ENCODE data around the gene CYS1.
"Not testable (repeated sequence)": the region's sequence is repeated elsewhere in the genome, so short reads cannot be mapped to it uniquely, and the experiment has no call there.

CYS1 gene

DNA sequence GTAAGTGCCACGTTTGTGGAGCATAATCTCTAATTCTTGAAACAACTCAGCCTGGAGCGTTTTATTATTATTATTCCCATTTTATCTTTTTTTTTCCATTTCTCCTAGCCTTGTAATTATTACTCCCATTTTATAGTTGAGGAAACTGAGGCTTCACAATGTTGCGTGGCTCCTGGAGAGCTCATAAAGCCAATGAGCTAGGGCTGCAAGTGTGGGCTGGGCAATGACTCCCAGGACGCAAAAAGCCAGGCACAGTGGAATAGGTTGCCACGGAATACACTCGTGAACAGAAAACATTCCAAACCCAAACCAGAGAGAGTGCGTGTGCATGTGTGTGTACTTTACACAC is 50.4 kb downstream of the CYS1 start:
- no peak for DNase-seq (ENCODE audit: low spot score)

DNA sequence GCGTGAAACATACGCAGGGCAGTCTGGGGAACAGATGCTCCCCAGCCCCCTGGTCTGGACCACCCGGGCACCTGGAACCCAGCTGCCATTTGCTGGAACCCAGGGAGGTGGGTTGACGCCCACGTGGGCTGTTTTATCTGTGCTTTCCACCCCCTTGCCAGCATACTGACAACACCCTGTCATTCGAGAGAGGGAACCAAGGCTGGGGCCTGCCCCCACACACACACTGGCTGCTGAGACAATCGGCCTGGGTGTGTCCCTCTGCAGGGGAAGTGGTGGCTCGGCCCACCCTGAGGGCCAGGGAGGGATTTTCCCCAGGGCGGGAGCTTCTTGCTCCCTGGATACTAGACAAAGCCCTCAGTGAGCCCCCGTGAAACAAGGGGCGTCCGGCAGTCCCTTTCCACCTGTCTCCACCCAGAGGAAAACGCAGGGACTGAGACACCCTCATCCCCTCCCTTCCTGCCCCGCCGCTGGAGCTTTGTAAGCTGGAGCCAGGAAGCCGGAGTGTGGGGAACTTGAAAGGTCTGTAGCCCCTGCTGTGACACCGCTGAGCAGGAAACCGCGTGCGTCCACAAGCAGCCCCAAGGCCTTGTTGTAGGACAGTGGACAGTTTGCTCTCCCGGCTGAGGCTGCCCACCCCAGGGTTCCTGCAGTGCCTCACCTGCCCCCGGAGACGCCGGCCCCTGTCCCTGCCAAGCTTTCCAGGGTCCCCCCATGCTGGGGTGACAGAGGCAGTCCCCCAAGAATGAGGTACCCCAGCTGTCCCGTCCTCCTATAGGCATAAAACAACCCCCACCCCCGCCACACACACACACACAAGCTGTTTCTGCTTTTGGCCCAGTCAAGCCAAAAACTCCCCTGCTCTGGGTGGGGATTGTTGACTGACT is 51.0 kb downstream of the CYS1 start:
- DNase-seq (ENCODE audit: low spot score), result peak; percentile 47

DNA sequence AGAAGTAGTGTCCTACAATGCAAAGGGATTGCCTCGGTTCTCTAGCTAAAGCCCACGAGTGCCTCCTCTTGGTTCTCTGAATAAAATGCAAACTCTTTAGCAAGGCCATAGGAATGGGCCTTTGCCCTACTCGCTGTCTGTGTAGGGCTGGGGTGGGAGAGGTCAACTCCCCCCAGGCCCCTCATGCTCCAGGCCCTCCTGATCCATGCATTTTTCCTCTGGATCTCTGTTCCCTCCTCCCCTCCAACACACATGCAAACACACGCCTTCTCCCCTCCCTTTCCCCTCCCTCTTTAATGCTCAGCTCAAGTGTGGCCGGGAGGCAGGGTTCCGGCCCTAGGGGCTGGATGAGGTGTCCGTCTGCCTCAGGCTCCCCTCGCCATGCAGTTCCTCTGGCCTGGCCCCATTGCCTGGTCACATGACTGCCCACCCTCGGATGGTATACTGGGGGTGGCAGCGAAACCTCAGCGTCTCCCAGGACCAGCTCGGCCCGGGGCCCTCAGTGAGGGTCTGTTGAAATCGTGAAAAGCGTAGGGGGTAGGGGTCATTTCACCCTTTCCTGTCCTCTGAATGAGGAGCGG is 51.7 kb downstream of the CYS1 start:
- no peak for DNase-seq (ENCODE audit: low spot score)

DNA sequence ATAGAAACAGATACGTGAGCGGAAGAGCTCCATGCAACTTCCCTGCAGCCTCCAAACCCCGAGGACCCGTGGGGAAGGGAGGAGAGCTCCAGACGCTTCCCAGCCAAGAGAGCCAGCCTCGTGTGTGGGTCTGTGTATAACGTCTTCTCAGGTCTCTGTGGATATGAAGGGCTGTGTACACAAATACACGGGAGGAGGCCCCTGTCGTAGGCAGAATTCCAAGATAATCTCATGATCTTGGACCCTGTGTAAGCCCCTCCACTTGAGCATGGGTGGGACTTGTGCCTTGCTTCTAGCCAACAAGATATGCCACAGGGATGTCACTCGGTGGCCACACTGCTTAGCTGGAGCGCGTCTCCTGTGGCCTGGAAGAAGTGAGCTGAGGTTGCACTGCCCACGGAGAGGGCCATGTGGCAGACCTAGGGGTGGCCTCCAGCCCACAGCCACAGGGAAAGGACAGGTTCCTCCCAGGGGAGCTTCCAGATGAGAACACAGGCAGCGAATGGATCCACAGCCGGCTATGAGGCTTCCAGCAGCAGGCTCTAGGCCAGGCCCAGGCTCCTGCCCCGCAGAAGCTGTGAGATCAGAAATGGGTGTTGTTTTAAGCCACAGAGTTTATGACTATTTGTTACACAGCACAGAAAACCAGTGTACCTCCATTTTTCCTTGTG is 52.4 kb downstream of the CYS1 start:
- no peak for DNase-seq (ENCODE audit: low spot score)

GRCh38 chr2:10026940-10027569 is 53.2 kb downstream of the CYS1 start:
- no peak for DNase-seq (ENCODE audit: low spot score)

DNA sequence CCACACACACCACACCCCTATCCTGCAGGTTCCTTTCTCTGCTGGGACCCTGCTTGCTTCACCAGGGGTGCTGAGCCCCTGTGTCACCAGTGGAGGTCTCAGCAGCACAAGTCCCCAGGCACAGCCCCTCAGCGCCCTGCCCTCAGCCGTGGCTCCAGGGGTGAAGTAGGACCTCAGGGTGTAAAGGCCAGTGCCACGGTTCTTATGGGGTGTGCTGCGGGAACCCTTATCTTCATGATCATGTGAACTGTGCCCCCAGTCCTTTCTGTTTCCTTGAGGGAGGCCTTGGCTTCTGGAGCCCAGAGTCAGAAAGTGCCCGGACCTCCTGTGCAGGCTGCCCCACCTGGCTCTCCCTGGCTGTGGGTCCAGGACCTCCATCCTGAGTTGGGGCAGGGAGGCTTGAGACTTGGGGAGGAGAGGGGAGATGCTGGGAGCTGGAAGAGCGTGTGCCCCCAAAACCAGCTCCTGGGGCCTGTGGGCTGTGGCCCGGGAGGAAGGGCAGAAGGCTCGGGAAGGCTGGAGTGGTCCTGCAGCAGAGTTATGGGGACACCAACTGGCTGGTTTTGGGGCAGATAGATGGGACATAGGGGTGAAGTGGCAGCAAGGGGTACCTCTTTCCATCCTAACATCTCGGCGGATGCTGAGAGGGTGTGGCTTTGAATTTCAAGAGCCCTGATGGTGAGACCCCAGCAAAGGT is 57.1 kb downstream of the CYS1 start:
- no peak for DNase-seq (ENCODE audit: low spot score)

DNA sequence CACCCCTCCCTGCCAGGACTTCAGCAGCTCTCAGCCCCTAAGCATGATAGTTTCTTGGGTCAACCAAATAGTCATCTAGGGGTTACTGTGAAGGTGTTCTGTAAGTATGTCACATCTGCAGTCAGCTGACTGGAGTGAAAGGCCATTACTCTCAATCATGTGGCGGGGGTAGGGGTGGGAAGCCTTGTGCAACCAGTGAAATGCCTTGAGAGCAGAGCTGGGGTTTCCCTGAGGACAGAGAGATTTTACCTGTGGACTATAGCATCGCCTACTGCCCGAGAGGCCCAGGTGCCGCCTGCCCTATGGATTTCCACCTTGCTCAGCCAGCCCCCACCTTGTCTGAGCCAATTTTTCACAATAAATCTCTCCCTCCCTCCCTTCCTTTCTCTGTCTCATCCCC is 57.8 kb downstream of the CYS1 start:
- no peak for DNase-seq (ENCODE audit: low spot score)

GRCh38 chr2:10022041-10022421 is 58.2 kb downstream of the CYS1 start:
- no peak for DNase-seq (ENCODE audit: low spot score)

DNA sequence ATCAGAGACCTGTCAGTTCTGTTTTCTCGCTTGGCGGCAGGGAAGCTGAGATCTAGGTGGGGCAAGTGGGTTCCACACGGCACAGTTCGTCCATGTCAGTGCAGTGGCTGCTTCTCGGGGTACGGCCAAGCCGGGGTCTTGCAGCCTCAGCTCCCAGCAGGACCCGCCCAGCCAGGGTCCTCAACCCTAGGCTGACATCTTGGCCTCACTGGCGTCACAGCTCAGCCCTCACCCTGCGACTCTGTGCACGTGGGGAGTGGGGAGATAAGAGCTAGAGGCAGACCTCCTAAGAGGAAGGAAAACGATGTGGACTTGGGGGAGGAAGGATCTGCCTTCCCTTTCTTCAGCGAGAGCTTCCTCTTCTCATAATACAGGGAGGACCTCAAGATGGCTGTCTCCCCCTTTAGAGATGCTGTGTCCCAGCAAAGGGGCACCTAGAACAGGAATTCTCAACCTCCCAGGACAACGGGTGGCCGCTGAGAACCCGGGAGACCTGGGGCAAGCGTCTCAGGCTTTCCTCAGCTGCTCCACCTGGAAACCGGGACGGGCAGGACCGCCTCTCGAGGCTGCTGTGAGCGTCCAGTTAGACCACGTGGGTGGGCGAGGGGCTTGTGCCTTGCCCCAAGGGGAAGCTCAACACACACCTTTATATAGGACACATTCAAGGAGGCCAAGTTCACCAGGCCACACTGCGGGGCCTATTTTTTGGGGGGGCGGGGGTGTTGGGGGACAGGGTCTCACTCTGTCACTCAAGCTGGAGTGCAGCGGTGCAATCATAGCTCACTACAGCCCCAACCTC is 60.4 kb downstream of the CYS1 start:
- DNase-seq (ENCODE audit: low spot score), result no peak

DNA sequence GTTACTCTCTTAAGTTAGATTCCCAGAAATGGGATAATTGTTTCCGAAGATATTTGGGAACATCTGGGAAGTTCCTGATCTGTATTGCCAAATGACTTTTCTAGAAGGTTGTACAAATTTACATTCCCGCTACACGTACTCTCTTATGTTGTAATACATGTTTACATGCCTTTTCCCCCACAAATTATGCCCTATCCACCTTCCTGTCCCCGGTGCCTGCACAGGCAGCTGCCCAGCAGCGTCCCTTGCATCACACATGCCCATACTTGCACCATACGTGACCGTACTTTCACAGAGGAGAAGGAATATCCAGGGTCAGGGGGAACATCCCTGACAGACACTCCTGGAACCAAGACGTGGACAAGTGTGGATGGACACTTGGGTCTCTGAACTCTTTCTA is 61.0 kb downstream of the CYS1 start:
- no peak for DNase-seq (ENCODE audit: low spot score)

DNA sequence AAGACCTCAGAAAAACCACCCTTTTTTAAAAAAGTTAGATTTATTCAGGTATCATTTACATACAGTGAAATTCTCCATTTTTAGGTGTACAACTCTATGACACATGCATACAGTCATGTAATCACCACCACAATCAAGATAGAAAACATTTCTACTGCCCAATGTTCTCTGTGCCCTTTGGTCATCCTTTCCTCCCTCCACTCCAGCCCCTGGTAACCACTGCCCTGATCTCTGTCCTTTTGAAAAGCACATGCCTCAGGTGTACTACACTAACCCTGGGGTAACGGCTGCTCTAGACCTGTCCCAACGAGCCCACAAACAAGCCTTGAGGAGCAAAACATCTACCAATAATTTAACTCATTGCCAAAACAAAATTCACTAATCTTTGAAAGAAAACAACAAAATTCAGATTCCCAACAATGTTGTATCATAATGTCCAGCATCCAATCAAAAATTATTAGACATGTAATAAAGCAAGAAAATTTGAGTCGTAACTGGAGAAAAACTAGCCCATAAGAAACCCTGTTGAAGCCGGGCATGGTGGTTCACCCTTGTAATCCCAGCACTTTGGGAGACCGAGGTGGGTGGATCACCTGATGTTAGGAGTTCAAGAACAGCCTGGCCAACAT is 62.8 kb downstream of the CYS1 start:
- DNase-seq (ENCODE audit: low spot score), result no peak

GRCh38 chr2:10016802-10017258 is 63.4 kb downstream of the CYS1 start:
- no peak for DNase-seq (ENCODE audit: low spot score)

DNA sequence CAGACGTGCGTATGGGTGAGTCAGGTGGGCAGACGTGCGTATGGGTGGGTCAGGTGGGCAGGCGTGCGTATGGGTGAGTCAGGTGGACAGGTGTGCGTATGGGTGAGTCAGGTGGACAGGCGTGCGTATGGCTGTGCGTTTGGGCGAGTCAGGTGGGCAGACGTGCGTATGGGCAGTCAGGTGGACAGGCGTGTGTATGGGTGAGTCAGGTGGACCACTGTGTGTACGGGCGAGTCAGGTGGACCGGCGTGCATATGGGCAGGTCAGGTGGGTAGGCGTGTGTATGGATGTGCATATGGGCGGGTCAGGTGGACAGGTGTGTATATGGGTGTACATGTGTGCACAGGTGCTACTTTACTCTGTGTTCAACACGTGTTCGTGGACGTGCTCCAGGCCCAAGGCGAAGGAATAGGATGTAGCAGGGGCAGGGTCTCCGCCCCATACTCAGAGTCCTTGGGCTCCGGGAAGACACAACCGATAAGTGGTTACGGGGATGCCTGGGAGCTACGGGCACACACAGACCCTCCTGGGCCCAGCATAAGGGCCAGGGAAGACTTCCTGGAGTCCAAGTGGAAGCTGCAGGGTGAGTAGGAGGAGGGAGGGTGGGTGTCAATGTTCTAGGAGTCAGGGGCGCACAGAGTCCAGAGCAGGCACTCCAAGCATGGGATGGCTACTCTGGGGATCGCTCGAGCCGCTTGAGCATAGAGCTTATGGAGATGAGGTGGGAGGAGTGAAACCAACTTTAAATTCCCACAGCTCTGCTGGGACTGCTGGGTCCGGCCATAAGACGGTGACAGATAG is 64.0 kb downstream of the CYS1 start:
- DNase-seq (ENCODE audit: low spot score), result no peak

DNA sequence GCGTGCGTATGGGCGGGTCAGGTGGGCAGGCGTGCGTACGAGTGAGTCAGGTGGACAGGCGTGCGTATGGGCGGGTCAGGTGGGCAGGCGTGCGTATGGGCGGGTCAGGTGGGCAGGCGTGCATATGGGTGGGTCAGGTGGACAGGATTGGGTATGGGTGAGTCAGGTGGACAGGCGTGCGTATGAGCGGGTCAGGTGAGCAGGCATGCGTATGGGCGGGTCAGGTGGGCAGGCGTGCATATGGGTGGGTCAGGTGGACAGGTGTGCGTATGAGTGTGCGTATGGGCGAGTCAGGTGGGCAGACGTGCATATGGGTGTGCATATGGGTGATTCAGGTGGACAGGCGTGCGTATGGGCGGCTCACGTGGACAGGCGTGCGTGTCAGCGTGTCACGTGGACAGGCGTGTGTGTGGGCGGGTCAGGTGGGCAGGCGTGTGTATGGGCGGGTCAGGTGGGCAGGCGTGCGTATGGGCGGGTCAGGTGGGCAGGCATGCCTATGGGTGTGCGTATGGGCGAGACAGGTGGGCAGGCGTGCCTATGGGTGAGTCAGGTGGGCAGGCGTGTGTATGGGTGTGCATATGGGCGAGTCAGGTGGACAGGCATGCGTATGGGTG is 64.7 kb downstream of the CYS1 start:
- DNase-seq (ENCODE audit: low spot score), result not testable (repeated sequence)

DNA sequence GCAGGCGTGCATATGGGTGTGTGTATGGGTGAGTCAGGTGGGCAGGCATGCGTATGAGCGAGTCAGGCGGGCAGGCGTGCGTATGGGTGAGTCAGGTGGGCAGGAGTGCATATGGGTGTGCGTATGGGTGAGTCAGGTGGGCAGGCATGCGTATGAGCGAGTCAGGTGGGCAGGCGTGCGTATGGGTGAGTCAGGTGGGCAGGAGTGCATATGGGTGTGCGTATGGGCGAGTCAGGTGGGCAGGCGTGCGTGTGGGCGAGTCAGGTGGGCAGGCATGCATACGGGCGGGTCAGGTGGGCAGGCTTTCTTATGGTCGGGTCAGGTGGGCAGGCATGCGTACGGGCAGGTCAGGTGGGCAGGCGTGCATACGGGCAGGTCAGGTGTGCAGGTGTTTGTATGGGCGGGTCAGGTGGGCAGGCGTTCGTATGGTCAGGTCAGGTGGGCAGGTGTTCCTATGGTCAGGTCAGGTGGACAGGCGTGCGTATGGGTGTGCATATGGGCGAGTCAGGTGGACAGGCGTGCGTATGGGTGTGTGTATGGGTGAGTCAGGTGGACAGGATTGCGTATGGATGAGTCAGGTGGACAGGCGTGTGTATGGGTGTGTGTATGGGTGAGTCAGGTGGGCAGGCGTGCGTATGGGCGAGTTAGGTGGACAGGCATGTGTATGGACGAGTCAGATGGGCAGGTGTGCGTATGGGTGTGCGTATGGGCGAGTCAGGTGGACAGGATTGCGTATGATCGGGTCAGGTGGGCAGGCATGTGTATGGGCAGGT is 65.6 kb downstream of the CYS1 start:
- no peak for DNase-seq (ENCODE audit: low spot score)

DNA sequence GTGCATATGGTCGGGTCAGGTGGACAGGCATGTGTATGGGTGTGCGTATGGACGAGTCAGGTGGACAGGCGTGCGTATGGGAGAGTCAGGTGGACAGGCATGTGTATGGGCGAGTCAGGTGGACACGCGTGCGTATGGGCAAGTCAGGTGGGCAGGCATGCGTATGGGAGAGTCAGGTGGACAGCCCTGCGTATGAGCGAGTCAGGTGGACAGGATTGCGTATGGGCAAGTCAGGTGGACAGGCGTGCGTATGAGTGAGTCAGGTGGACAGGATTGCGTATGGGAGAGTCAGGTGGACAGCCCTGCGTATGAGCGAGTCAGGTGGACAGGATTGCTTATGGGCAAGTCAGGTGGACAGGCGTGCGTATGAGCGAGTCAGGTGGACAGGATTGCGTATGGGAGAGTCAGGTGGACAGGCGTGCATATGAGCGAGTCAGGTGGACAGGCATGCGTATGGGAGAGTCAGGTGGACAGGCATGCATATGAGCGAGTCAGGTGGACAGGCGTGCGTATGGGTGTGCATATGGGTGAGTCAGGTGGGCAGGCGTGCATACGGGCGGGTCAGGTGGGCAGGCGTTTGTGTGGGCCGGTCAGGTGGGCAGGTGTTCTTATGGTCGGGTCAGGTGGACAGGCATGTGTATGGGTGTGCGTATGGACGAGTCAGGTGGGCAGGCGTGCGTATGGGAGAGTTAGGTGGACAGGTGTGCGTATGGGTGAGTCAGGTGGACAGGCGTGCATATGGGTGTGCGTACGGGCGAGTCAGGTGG is 66.4 kb downstream of the CYS1 start:
- not testable (repeated sequence) for DNase-seq (ENCODE audit: low spot score)

- DNase-seq (ENCODE audit: low spot score), result no peak
Observed at GRCh38 chr2:10012963-10013461, 67.2 kb downstream of the CYS1 start.

All from CD4-positive, alpha-beta T cell treated with Interleukin-6 at 100 ng/mL for 8 hours (primary cell).